Measurements from ENCODE around the gene DNAJC12. TPM values are rescaled to one million over a fixed set of nuclear protein-coding genes. Genes with fewer than 3 reads are reported as not detected.
"Not testable (repeated sequence)": the region's sequence is repeated elsewhere in the genome, so short reads cannot be mapped to it uniquely, and the experiment has no call there.

Gene DNAJC12
- total and polyA plus RNA-seq, 3 experiments from 2014 or later, result 12.7 to 12.9 TPM; not detected in 1

DNA sequence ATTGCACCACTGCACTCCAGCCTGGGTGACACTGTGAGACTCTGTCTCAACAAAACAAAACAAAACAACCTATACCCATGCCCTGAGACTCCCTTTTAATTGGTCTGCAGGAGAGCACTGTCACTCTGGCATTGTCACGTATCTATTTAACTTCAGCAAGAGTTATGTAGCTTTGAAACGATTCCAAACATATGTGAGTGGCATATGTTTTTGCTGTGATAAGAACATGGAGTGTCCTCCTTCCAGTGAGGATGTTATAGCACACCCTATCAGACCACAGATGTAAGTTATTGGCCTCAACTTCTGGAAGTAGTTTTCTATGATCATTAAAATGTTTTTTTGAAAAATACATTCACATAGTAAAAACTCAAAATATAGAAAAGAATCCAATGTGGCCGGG is 15.5 kb upstream of the DNAJC12 start:
- peaks cover 0 to 2% (median 0%) of the 10 kb centered on the region in 5 donors for H3K9me3 Mint-ChIP-seq

GRCh38 chr10:67852761-67853160 is 14.8 kb upstream of the DNAJC12 start:
- no peaks in the 10 kb centered on the region for H3K9me3 ChIP-seq (ENCODE audit: low read length)
- H3K27me3 ChIP-seq (ENCODE audit: insufficient read depth, low read length, poor library complexity, severe bottlenecking), result no peaks in the 10 kb centered on the region
- H3K27ac Mint-ChIP-seq, result no peak overlapping the region
- H3K27ac ChIP-seq (ENCODE audit: low read depth, low read length), result no peak overlapping the region
- H3K4me3 Mint-ChIP-seq, result peak overlapping the region in 1 of 7 donors; percentile 34
- ChIA-PET POLR2A (interaction anchor here (0.7 kb wide), 1 partner anchor 215 kb away, joined by 3 read pairs; no protein-coding TSS in a partner anchor), CTCF (interaction anchor here (4.7 kb wide), 1 partner anchor 303 kb away, joined by 118 read pairs; no protein-coding TSS in a partner anchor)
- H3K4me3 ChIP-seq (ENCODE audit: low read length), result no peak overlapping the region
- no peak for DNase-seq
- peaks cover 5% of the 10 kb centered on the region for H3K4me1 ChIP-seq (ENCODE audit: insufficient read depth, low read length)
- peaks cover 10 to 16% (median 12%) of the 10 kb centered on the region in 3 donors for H3K4me1 Mint-ChIP-seq
- no peaks in the 10 kb centered on the region for H3K36me3 ChIP-seq (ENCODE audit: insufficient read depth, low read length)
- peaks cover 0 to 8% (median 0%) of the 10 kb centered on the region in 3 donors for H3K36me3 Mint-ChIP-seq
- H3K9me3 Mint-ChIP-seq, result peaks cover 0 to 2% (median 0%) of the 10 kb centered on the region in 5 donors
- no peaks in the 10 kb centered on the region for H3K27me3 Mint-ChIP-seq

More for the DNA sequence above, 15.5 kb upstream of the DNAJC12 start:
- Histone ChIP-seq H3K4me1 (ENCODE audit: insufficient read depth, low read length) (peaks cover 5% of the 10 kb centered on the region), H3K9me3 (ENCODE audit: low read length) (no peaks in the 10 kb centered on the region), H3K36me3 (ENCODE audit: insufficient read depth, low read length) (no peaks in the 10 kb centered on the region), H3K27ac (ENCODE audit: low read depth, low read length) (no peak overlapping the region), H3K4me3 (ENCODE audit: low read length) (no peak overlapping the region), H3K27me3 (ENCODE audit: insufficient read depth, low read length, poor library complexity, severe bottlenecking) (no peaks in the 10 kb centered on the region)
- no peak for DNase-seq
- POLR2A ChIA-PET, result no interaction called here
- Mint-ChIP-seq H3K27me3 (peaks cover 0 to under 1% of the 10 kb centered on the region in 2 donors), H3K36me3 (peaks cover 0 to 8% (median 0%) of the 10 kb centered on the region in 3 donors), H3K27ac (no peak overlapping the region), H3K4me1 (peaks cover 10 to 16% (median 12%) of the 10 kb centered on the region in 3 donors), H3K4me3 (no peak overlapping the region)
- CTCF ChIA-PET, result interaction anchor here (2.4 to 4.7 kb wide), 2 partner anchors 9 to 303 kb away, joined by 8 to 118 read pairs; no protein-coding TSS in a partner anchor

GRCh38 chr10:67851186-67851585 is 13.2 kb upstream of the DNAJC12 start:
- ChIA-PET CTCF (interaction anchor here (0.7 to 1.1 kb wide), 2 partner anchors 63 to 1238 kb away, joined by 3 read pairs; no protein-coding TSS in a partner anchor), POLR2A (interaction anchor here (0.5 to 0.6 kb wide), 2 partner anchors 26 to 31 kb away, joined by 8 to 9 read pairs; no protein-coding TSS in a partner anchor)
- no peak overlapping the region for H3K27ac ChIP-seq (ENCODE audit: low read depth, low read length)
- H3K27me3 Mint-ChIP-seq, result no peaks in the 10 kb centered on the region
- H3K9me3 ChIP-seq (ENCODE audit: low read length), result no peaks in the 10 kb centered on the region
- peak overlapping the region in 6 of 7 donors; percentile 6 to 74 (median 32) for H3K4me3 Mint-ChIP-seq
- H3K4me3 ChIP-seq (ENCODE audit: low read length), result no peak overlapping the region
- H3K4me1 Mint-ChIP-seq, result peaks cover 11 to 16% (median 12%) of the 10 kb centered on the region in 3 donors
- no peaks in the 10 kb centered on the region for H3K36me3 ChIP-seq (ENCODE audit: insufficient read depth, low read length)
- peak overlapping the region in 1 of 8 donors; percentile 68 for H3K27ac Mint-ChIP-seq
- peaks cover 5% of the 10 kb centered on the region for H3K4me1 ChIP-seq (ENCODE audit: insufficient read depth, low read length)
- H3K36me3 Mint-ChIP-seq, result peaks cover 0 to 8% (median 0%) of the 10 kb centered on the region in 3 donors
- no peaks in the 10 kb centered on the region for H3K27me3 ChIP-seq (ENCODE audit: insufficient read depth, low read length, poor library complexity, severe bottlenecking)
- no peak for DNase-seq
- H3K9me3 Mint-ChIP-seq, result peaks cover 0 to 2% (median 0%) of the 10 kb centered on the region in 5 donors

DNA sequence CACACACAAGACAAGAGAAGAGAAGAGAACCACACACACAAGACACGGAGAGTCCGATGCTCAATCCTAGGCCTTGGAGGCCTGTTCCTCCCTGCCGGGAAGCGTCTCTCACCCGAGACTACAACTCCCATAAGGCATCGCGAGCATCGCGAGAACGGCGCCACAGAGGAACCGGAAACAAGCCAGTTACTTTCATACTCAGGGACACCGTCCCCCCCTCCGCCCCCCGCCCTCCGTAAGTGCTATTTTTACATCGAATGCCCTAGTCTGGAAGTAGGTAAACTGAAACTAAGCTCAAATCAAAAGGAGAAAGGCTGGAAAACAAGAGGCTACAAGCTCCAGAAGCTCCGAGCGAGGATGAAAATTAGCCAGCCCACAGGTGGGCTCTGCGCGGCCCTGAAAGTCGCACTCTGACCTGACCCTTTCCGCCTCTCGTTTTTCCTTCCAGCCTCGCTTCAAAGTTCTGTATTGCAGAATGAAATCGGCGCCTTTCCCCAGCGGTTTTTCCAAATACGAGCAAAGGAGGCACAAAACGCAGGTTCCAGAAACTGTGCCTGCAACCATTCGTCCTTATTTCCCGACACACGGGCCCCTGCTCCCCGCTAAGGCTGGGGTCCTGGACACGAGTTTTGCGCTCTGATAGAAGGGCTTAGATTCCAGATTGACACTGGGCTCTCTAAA is 11.5 kb upstream of the DNAJC12 start:
- Histone ChIP-seq H3K27ac (ENCODE audit: low read depth, low read length) (peak overlapping the region; percentile 77), H3K9me3 (ENCODE audit: low read length) (no peaks in the 10 kb centered on the region), H3K4me3 (ENCODE audit: low read length) (peak overlapping the region; percentile 86), H3K4me1 (ENCODE audit: insufficient read depth, low read length) (peaks cover 5% of the 10 kb centered on the region), H3K27me3 (ENCODE audit: insufficient read depth, low read length, poor library complexity, severe bottlenecking) (no peaks in the 10 kb centered on the region), H3K36me3 (ENCODE audit: insufficient read depth, low read length) (no peaks in the 10 kb centered on the region)
- ChIA-PET POLR2A (interaction anchor here (0.6 to 1.4 kb wide), 7 partner anchors 15 to 557 kb away, joined by 3 to 8 read pairs (median 5); partner anchors contain the start of genes HNRNPH3 and PBLD), CTCF (interaction anchor here (0.7 kb wide), 1 partner anchor 307 kb away, joined by 3 read pairs; no protein-coding TSS in a partner anchor)
- peaks cover 0 to 3% of the 10 kb centered on the region in 2 donors for H3K27me3 Mint-ChIP-seq
- peak overlapping the region; percentile 88 to 96 (median 94) for H3K4me3 Mint-ChIP-seq
- peaks cover 0 to 2% (median 0%) of the 10 kb centered on the region in 5 donors for H3K9me3 Mint-ChIP-seq
- peak overlapping the region; percentile 79 to 98 (median 96) for H3K27ac Mint-ChIP-seq
- peaks cover 0 to 8% (median 0%) of the 10 kb centered on the region in 3 donors for H3K36me3 Mint-ChIP-seq
- peak; percentile 83 to 96 (median 85) for DNase-seq
- peaks cover 8 to 11% (median 10%) of the 10 kb centered on the region in 3 donors for H3K4me1 Mint-ChIP-seq

DNA sequence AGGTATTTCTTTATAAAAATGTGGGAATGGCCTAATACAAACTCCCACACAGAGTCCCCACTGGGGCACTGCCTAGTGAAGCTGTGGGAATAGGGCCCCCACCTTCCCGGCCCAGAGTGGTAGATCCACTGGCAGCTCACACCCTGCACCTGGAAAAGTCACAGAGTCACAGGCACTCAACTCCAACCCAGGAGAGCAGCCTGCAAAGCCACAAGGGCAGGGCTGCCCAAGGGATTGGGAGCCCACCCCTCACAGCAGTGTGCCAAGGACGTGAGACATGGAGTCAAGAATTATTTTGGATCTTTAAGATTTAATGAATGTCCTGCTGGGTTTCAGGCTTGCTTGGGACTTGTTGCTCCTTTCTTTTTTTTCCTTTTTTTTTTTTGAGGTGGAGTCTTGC is 5.3 kb upstream of the DNAJC12 start:
- DNase-seq, result no peak
- CTCF ChIA-PET, result interaction anchor here (2.3 kb wide), 1 partner anchor 12 kb away, joined by 8 read pairs; no protein-coding TSS in a partner anchor
- H3K27ac Mint-ChIP-seq, result peak overlapping the region in 1 of 8 donors; percentile 70
- Histone ChIP-seq H3K27ac (ENCODE audit: low read depth, low read length) (no peak overlapping the region), H3K4me3 (ENCODE audit: low read length) (no peak overlapping the region), H3K27me3 (ENCODE audit: insufficient read depth, low read length, poor library complexity, severe bottlenecking) (no peaks in the 10 kb centered on the region), H3K36me3 (ENCODE audit: insufficient read depth, low read length) (no peaks in the 10 kb centered on the region), H3K4me1 (ENCODE audit: insufficient read depth, low read length) (no peaks in the 10 kb centered on the region), H3K9me3 (ENCODE audit: low read length) (no peaks in the 10 kb centered on the region)
- H3K36me3 Mint-ChIP-seq, result peaks cover 0 to 15% (median 0%) of the 10 kb centered on the region in 3 donors
- no peak overlapping the region for H3K4me3 Mint-ChIP-seq
- POLR2A ChIA-PET, result no interaction called here
- peaks cover 0 to 2% (median 0%) of the 10 kb centered on the region in 3 donors for H3K4me1 Mint-ChIP-seq
- peaks cover 0 to 6% of the 10 kb centered on the region in 2 donors for H3K27me3 Mint-ChIP-seq
- peaks cover 0 to 9% (median 5%) of the 10 kb centered on the region in 5 donors for H3K9me3 Mint-ChIP-seq

DNA sequence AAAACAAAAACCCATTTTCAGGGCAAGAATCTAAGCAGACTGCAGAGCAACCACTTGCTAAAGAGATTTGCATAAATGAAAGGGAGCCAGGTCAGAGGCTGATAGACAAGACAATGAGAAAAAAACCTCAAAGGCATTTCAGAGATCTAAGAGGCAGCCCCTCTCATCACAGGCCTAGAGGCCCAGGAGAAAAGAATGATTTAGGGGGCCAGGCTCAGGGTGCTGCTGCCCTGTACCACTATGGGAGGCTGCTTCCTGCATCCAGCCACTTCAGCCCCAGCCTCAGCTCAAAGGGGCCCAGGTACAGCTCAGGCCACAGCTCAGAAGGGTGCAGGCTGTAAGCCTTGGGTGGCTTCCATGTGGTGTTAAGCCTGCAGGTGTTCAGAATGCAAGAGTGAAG is 3.7 kb upstream of the DNAJC12 start:
- peaks cover 0 to 4% (median 0%) of the 10 kb centered on the region in 3 donors for H3K4me1 Mint-ChIP-seq
- POLR2A ChIA-PET, result no interaction called here

GRCh38 chr10:67839951-67840350 is 2.0 kb upstream of the DNAJC12 start:
- ChIA-PET POLR2A (no interaction called here), CTCF (interaction anchor here (0.9 kb wide), 1 partner anchor 15 kb away, joined by 3 read pairs; no protein-coding TSS in a partner anchor)
- no peaks in the 10 kb centered on the region for H3K9me3 ChIP-seq (ENCODE audit: low read length)
- Mint-ChIP-seq H3K36me3 (peaks cover 0 to 15% (median 0%) of the 10 kb centered on the region in 3 donors), H3K4me3 (no peak overlapping the region), H3K27me3 (peaks cover 0 to 4% of the 10 kb centered on the region in 2 donors), H3K4me1 (peaks cover 0 to 4% (median 0%) of the 10 kb centered on the region in 3 donors), H3K27ac (peak overlapping the region in 1 of 8 donors; percentile 74), H3K9me3 (peaks cover 0 to 9% (median 5%) of the 10 kb centered on the region in 5 donors)
- H3K4me3 ChIP-seq (ENCODE audit: low read length), result no peak overlapping the region
- DNase-seq, result no peak
- no peaks in the 10 kb centered on the region for H3K36me3 ChIP-seq (ENCODE audit: insufficient read depth, low read length)
- no peak overlapping the region for H3K27ac ChIP-seq (ENCODE audit: low read depth, low read length)
- H3K27me3 ChIP-seq (ENCODE audit: insufficient read depth, low read length, poor library complexity, severe bottlenecking), result no peaks in the 10 kb centered on the region
- H3K4me1 ChIP-seq (ENCODE audit: insufficient read depth, low read length), result no peaks in the 10 kb centered on the region

More for the DNA sequence above, 3.7 kb upstream of the DNAJC12 start:
- H3K27ac Mint-ChIP-seq, result no peak overlapping the region
- H3K27me3 Mint-ChIP-seq, result peaks cover 0 to 6% of the 10 kb centered on the region in 2 donors
- H3K4me3 ChIP-seq (ENCODE audit: low read length), result no peak overlapping the region
- no peaks in the 10 kb centered on the region for H3K4me1 ChIP-seq (ENCODE audit: insufficient read depth, low read length)
- H3K27me3 ChIP-seq (ENCODE audit: insufficient read depth, low read length, poor library complexity, severe bottlenecking), result no peaks in the 10 kb centered on the region
- peaks cover 0 to 15% (median 0%) of the 10 kb centered on the region in 3 donors for H3K36me3 Mint-ChIP-seq
- CTCF ChIA-PET, result no interaction called here
- no peaks in the 10 kb centered on the region for H3K9me3 ChIP-seq (ENCODE audit: low read length)
- H3K9me3 Mint-ChIP-seq, result peaks cover 0 to 9% (median 5%) of the 10 kb centered on the region in 5 donors
- DNase-seq, result no peak
- no peaks in the 10 kb centered on the region for H3K36me3 ChIP-seq (ENCODE audit: insufficient read depth, low read length)
- no peak overlapping the region for H3K27ac ChIP-seq (ENCODE audit: low read depth, low read length)
- no peak overlapping the region for H3K4me3 Mint-ChIP-seq

DNA sequence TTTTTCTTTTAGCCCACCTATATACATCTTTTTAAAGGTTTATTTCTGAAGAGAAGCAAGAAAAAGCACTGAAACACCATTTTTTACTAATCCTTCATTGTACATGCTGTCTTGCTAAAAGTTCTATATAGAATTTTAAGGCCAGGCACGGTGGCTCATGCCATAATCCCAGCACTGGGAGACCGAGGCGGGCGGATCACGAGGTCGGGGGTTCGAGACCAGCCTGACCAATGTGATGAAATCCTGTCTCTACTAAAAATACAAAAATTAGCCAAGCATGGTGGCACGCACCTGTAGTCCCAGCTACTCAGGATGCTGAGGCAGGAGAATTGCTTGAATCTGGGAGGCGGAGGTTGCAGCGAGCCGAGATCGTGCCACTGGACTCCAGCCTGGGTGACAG is 1.5 kb upstream of the DNAJC12 start:
- H3K4me3 ChIP-seq (ENCODE audit: low read length); POLR2A ChIA-PET; CTCF ChIA-PET; H3K9me3 Mint-ChIP-seq; H3K36me3 ChIP-seq (ENCODE audit: insufficient read depth, low read length); H3K4me1 ChIP-seq (ENCODE audit: insufficient read depth, low read length); H3K4me3 Mint-ChIP-seq; H3K27me3 Mint-ChIP-seq; H3K27ac Mint-ChIP-seq; H3K27ac ChIP-seq (ENCODE audit: low read depth, low read length); H3K27me3 ChIP-seq (ENCODE audit: insufficient read depth, low read length, poor library complexity, severe bottlenecking); H3K9me3 ChIP-seq (ENCODE audit: low read length); H3K4me1 Mint-ChIP-seq; DNase-seq: not testable (repeated sequence)
- H3K36me3 Mint-ChIP-seq, result peaks cover 0 to 15% (median 0%) of the 10 kb centered on the region in 3 donors

All from CD8-positive, alpha-beta memory T cell (primary cell).